H7 (cell line): ENCODE results near the gene LENG8. TPM values are rescaled to one million over a fixed set of nuclear protein-coding genes. Genes with fewer than 3 reads are reported as not detected.

Experiments used
- DNase-seq: peaks from one replicate; pipeline ENCODE4 v3.0.0; 2012
- H3K27me3 ChIP-seq: 2 replicates; pipeline ENCODE4 v1.6.0; 2011; ENCODE audit warnings: mild to moderate bottlenecking, low read length; ENCODE audit not compliant: control insufficient read depth, insufficient read depth
- H3K36me3 ChIP-seq: replicated peaks from 2 replicates; pipeline ENCODE4 v1.5.1; 2011; ENCODE audit warnings: low read length; ENCODE audit not compliant: control insufficient read depth, insufficient read depth
- H3K4me3 ChIP-seq: 2 replicates; pipeline ENCODE4 v1.5.1; 2011; ENCODE audit warnings: low read depth, mild to moderate bottlenecking, control low read depth, low read length, moderate library complexity; ENCODE audit not compliant: insufficient read depth
- total RNA-seq: library from RNA; depleted of rRNA; stranded (reverse); fragments of >200 nt; shearing (Covaris generic); gene quantifications from 2 replicates; pipeline ENCODE4 v1.2.3, GENCODE V29; 2014; rRNA removed

Gene LENG8
- total RNA-seq, result 25.3 and 30.7 TPM in 2 replicates

GRCh38 chr19:54448774-54449700 lies at the start of gene LENG8:
Gene LENG8, plus strand, starts transcription at chr19:54449199. Its CDS starts 2,146 bp downstream, at chr19:54451345.
- no peaks in the 10 kb centered on the region for H3K27me3 ChIP-seq
- peak within 1 kb of the TSS; percentile 98 for H3K4me3 ChIP-seq
- H3K36me3 ChIP-seq, result peaks cover 37% of the 10 kb centered on the region
- peak; percentile 97 for DNase-seq

- no peak for DNase-seq
- Histone ChIP-seq H3K27me3 (no peaks in the 10 kb centered on the region), H3K4me3 (no peak overlapping the region), H3K36me3 (no peaks in the 10 kb centered on the region)
Observed at GRCh38 chr19:54400913-54401312, 48.1 kb upstream of the LENG8 start.

GRCh38 chr19:54403054-54403453 lies 45.9 kb upstream of the LENG8 start:
- no peak for DNase-seq
- no peaks in the 10 kb centered on the region for H3K36me3 ChIP-seq

GRCh38 chr19:54405628-54406027 lies 43.4 kb upstream of the LENG8 start:
- H3K27me3 ChIP-seq, result peaks cover 2% of the 10 kb centered on the region
- H3K36me3 ChIP-seq, result no peaks in the 10 kb centered on the region
- DNase-seq, result no peak
- no peak overlapping the region for H3K4me3 ChIP-seq

More at GRCh38 chr19:54403054-54403453, 45.9 kb upstream of the LENG8 start:
- Histone ChIP-seq H3K4me3 (no peak overlapping the region), H3K27me3 (no peaks in the 10 kb centered on the region; the same call in 1 of the 2 replicates)

- no peak for DNase-seq
- H3K27me3 ChIP-seq, result peaks cover 4% of the 10 kb centered on the region
- no peaks in the 10 kb centered on the region for H3K36me3 ChIP-seq
- no peak overlapping the region for H3K4me3 ChIP-seq
Observed at GRCh38 chr19:54407780-54408179, 41.2 kb upstream of the LENG8 start.

GRCh38 chr19:54408456-54409026 lies 40.5 kb upstream of the LENG8 start:
- Histone ChIP-seq H3K27me3 (peaks cover 6% of the 10 kb centered on the region), H3K4me3 (no peak overlapping the region), H3K36me3 (no peaks in the 10 kb centered on the region)
- DNase-seq, result no peak

- Histone ChIP-seq H3K4me3 (no peak overlapping the region), H3K36me3 (no peaks in the 10 kb centered on the region), H3K27me3 (peaks cover 22% of the 10 kb centered on the region)
- DNase-seq, result no peak
Observed at GRCh38 chr19:54411033-54411432, 38.0 kb upstream of the LENG8 start.

- H3K36me3 ChIP-seq, result no peaks in the 10 kb centered on the region
- H3K4me3 ChIP-seq, result no peak overlapping the region
- no peak for DNase-seq
- peaks cover 34% of the 10 kb centered on the region for H3K27me3 ChIP-seq
Observed at GRCh38 chr19:54412877-54413276, 36.1 kb upstream of the LENG8 start.

GRCh38 chr19:54414156-54414555 lies 34.8 kb upstream of the LENG8 start:
- H3K36me3 ChIP-seq, result no peaks in the 10 kb centered on the region
- H3K4me3 ChIP-seq, result no peak overlapping the region
- no peak for DNase-seq
- peaks cover 34% of the 10 kb centered on the region for H3K27me3 ChIP-seq

- H3K4me3 ChIP-seq, result peak within 1 kb of the TSS; percentile 49
Observed at GRCh38 chr19:54415208-54415900, 33.6 kb upstream of the LENG8 start, which contains the start of gene TTYH1. Gene TTYH1, plus strand, starts transcription at chr19:54415464. Its CDS starts 89 bp downstream, at chr19:54415553.

GRCh38 chr19:54415901-54416673 lies 32.9 kb upstream of the LENG8 start:
- Histone ChIP-seq H3K27me3 (peaks cover 30% of the 10 kb centered on the region), H3K4me3 (peak overlapping the region; percentile 49), H3K36me3 (no peaks in the 10 kb centered on the region; the same call in 1 of the 2 replicates)
- peak; percentile 83 for DNase-seq

More at GRCh38 chr19:54415208-54415900, 33.6 kb upstream of the LENG8 start, which contains the start of gene TTYH1:
- no peaks in the 10 kb centered on the region; the same call in 1 of the 2 replicates for H3K36me3 ChIP-seq
- DNase-seq, result peak; percentile 99
- peaks cover 33% of the 10 kb centered on the region for H3K27me3 ChIP-seq

- Histone ChIP-seq H3K36me3 (no peaks in the 10 kb centered on the region; the same call in 1 of the 2 replicates), H3K27me3 (peaks cover 30% of the 10 kb centered on the region), H3K4me3 (peak overlapping the region; percentile 49; the same call in 1 of the 2 replicates)
- no peak for DNase-seq
Observed at GRCh38 chr19:54416695-54417491, 32.1 kb upstream of the LENG8 start.
